Muscle layer of colon (tissue), 2 donors: ENCODE results near the gene NRK.
"Not testable (repeated sequence)": the region's sequence is repeated elsewhere in the genome, so short reads cannot be mapped to it uniquely, and the experiment has no call there.

Experiments used
- H3K27ac ChIP-seq: one replicate; pipeline ENCODE4 v1.7.0; 2013; ENCODE audit warnings: low read depth, mild to moderate bottlenecking, low read length, moderate library complexity
- H3K27me3 ChIP-seq, 2 donors: one replicate each; pipeline ENCODE4 v1.7.0; 2013; ENCODE audit warnings: low read length in 2 of 2, mild to moderate bottlenecking in 2 of 2; ENCODE audit not compliant: insufficient read depth in 2 of 2, control insufficient read depth in 1 of 2
- H3K36me3 ChIP-seq: one replicate; pipeline ENCODE4 v1.7.0; 2013; ENCODE audit warnings: mild to moderate bottlenecking, low read length; ENCODE audit not compliant: insufficient read depth
- H3K4me1 ChIP-seq: one replicate; pipeline ENCODE4 v1.7.0; 2013; ENCODE audit warnings: mild to moderate bottlenecking, low read length; ENCODE audit not compliant: insufficient read depth
- H3K4me3 ChIP-seq, 2 donors: one replicate each; pipeline ENCODE4 v1.7.0; 2013; ENCODE audit warnings: low read length in 2 of 2, low read depth in 1 of 2, mild to moderate bottlenecking in 1 of 2, moderate library complexity in 1 of 2
- H3K9ac ChIP-seq: one replicate; pipeline ENCODE4 v1.7.0; 2013; ENCODE audit warnings: low read length
- H3K9me3 ChIP-seq: one replicate; pipeline ENCODE4 v1.7.0; 2013; ENCODE audit warnings: mild to moderate bottlenecking, low read length
- donor health status: abdominal sarcoma.
- donor health status: Adenocarcinoma of cecum.

Gene NRK

GRCh38 chrX:105999294-105999693 lies 177.0 kb downstream of the NRK start:
- Histone ChIP-seq H3K9ac (no peak overlapping the region), H3K27me3 (no peaks in the 10 kb centered on the region), H3K9me3 (no peaks in the 10 kb centered on the region), H3K27ac (no peak overlapping the region), H3K4me1 (no peaks in the 10 kb centered on the region), H3K4me3 (no peak overlapping the region), H3K36me3 (no peaks in the 10 kb centered on the region)

DNA sequence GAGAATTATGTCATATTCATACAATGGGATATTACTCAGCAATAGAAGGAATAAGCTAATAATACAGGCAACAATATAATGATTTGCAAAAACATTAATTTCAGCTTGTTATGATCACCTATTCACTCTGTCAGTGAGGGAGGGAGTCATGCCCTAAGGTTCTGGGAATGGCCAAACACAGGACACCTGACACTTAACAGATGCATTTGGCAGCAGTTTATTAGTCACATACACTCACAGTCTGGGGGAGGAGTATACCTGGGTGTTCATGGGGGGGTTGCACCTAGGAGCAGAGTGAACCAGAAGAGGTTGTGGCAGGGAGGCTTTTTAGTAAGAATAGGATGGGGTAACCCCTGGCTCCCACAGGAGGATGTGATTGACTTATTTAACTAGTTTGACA lies 177.9 kb downstream of the NRK start:
- Histone ChIP-seq H3K4me3 (no peak overlapping the region), H3K9ac (no peak overlapping the region), H3K27me3 (no peaks in the 10 kb centered on the region), H3K4me1 (no peaks in the 10 kb centered on the region), H3K36me3 (no peaks in the 10 kb centered on the region), H3K9me3 (no peaks in the 10 kb centered on the region), H3K27ac (no peak overlapping the region)

- H3K9ac ChIP-seq, H3K27ac ChIP-seq, H3K9me3 ChIP-seq, H3K4me3 ChIP-seq, H3K27me3 ChIP-seq, H3K4me1 ChIP-seq, H3K36me3 ChIP-seq: not testable (repeated sequence)
Measured at GRCh38 chrX:106000609-106001008, 178.3 kb downstream of the NRK start.

GRCh38 chrX:106005684-106006083 lies 183.3 kb downstream of the NRK start:
- Histone ChIP-seq H3K27me3 (no peaks in the 10 kb centered on the region), H3K4me1 (no peaks in the 10 kb centered on the region), H3K36me3 (no peaks in the 10 kb centered on the region), H3K4me3 (no peak overlapping the region), H3K9ac (no peak overlapping the region), H3K27ac (no peak overlapping the region), H3K9me3 (no peaks in the 10 kb centered on the region)

- H3K4me3 ChIP-seq, result no peak overlapping the region
- no peak overlapping the region for H3K27ac ChIP-seq
- H3K27me3 ChIP-seq, result no peaks in the 10 kb centered on the region
- no peaks in the 10 kb centered on the region for H3K4me1 ChIP-seq
- no peaks in the 10 kb centered on the region for H3K36me3 ChIP-seq
- H3K9ac ChIP-seq, result no peak overlapping the region
- no peaks in the 10 kb centered on the region for H3K9me3 ChIP-seq
Measured at GRCh38 chrX:106007815-106008214, 185.5 kb downstream of the NRK start.
